Skeletal muscle tissue (tissue), 4 donors: ENCODE measurements around the gene GSPT2. TPM values are rescaled to one million over a fixed set of nuclear protein-coding genes. Genes with fewer than 3 reads are reported as not detected.

Experiments
- H3K27ac ChIP-seq: one replicate; pipeline ENCODE4 v1.7.0; 2013; ENCODE audit warnings: mild to moderate bottlenecking, low read depth, low read length, inconsistent platforms
- H3K27me3 ChIP-seq, 3 donors: one replicate each; pipeline ENCODE4 v1.7.0; 2013; ENCODE audit warnings: low read length in 3 of 3; ENCODE audit not compliant: control insufficient read depth in 3 of 3, insufficient read depth in 3 of 3
- H3K36me3 ChIP-seq, 3 donors: one replicate each; pipeline ENCODE4 v1.7.0; 2013; ENCODE audit warnings: low read length in 3 of 3; ENCODE audit not compliant: control insufficient read depth in 3 of 3, insufficient read depth in 3 of 3
- H3K4me1 ChIP-seq, 3 donors: one replicate each; pipeline ENCODE4 v1.7.0; 2013; ENCODE audit warnings: low read length in 3 of 3, mild to moderate bottlenecking in 3 of 3; ENCODE audit not compliant: control insufficient read depth in 3 of 3, insufficient read depth in 3 of 3
- H3K4me3 ChIP-seq, 3 donors: one replicate each; pipeline ENCODE4 v1.7.0; 2013; ENCODE audit warnings: low read length in 3 of 3
- H3K9ac ChIP-seq, 3 donors: one replicate each; pipeline ENCODE4 v1.7.0; 2013; ENCODE audit warnings: low read length in 3 of 3, mild to moderate bottlenecking in 3 of 3, moderate library complexity in 2 of 3, low read depth in 1 of 3
- H3K9me3 ChIP-seq, 3 donors: one replicate each; pipeline ENCODE4 v1.7.0; 2013; ENCODE audit warnings: low read length in 3 of 3; ENCODE audit not compliant: control insufficient read depth in 3 of 3
- total RNA-seq: library from RNA; depleted of rRNA; stranded (reverse); fragments of >200 nt; gene quantifications from one replicate; pipeline ENCODE4 v1.2.3, GENCODE V29; 2014
- donor health status: Osteomylitis.

GSPT2 gene
- total RNA-seq, 1 donor from 2014 or later, result 5.2 TPM

DNA sequence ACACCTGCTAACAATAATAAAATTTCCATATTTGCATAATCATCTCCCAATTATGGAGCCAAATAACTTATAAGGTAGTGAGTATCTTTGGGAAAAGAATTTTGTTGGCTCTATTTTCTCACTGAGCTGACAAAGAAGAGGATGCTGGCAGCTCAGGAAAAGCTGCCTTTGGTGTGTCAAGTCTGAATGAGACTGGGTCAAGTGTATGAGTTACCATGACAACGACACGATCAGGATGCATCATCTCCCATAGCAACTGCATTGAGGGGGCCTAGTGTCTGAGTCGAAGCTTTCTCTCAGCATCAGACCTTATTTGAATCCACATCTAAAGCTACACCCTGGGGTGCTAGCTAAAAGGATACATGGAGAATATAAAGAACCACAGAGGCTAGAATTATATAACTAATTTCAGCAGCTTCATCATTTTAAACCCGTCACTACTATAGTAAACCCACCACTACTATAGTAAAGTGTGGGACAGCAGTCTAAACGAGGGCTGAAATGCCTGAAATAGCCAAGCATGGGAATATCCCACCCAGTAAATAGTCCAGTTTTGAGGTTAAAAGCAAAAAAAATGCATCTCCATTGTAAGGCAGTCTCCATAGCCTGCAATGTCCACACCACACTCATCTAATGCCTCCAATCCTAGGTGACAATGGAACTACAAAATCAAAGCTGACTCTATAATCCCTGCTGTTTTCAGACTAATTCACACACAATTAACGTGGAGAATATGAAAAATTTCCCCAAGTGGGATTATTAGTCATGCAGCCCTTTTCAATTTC lies 16.0 kb downstream of the GSPT2 start:
- Histone ChIP-seq H3K4me1 (no peaks in the 10 kb centered on the region), H3K9me3 (no peaks in the 10 kb centered on the region), H3K27ac (no peak overlapping the region), H3K36me3 (no peaks in the 10 kb centered on the region), H3K27me3 (peaks cover 0 to 5% (median 0%) of the 10 kb centered on the region in 3 donors), H3K9ac (no peak overlapping the region), H3K4me3 (no peak overlapping the region)

DNA sequence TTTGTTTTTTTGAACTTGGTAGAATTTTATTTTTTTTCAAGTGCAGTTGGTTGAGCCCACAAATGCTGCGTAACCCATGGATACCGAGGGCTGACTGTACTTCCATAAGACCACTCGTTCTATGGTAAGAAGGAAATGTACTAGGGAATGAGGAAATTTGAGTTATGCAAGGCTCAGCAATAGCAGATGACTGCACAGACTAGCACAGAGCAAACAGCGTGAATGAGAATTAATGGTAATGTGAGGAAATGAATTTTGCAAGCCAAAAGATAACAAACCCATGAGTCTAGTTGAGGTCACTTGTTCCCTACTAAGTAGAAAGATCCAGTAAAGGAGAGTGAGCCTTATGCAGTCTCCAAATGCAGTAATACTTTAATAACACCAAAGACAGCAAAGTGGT lies 17.4 kb downstream of the GSPT2 start:
- no peak overlapping the region for H3K9ac ChIP-seq
- H3K36me3 ChIP-seq, result no peaks in the 10 kb centered on the region
- no peaks in the 10 kb centered on the region for H3K4me1 ChIP-seq
- no peaks in the 10 kb centered on the region for H3K27me3 ChIP-seq
- H3K9me3 ChIP-seq, result peaks cover 0 to 3% (median 0%) of the 10 kb centered on the region in 3 donors
- no peak overlapping the region for H3K4me3 ChIP-seq
- H3K27ac ChIP-seq, result no peak overlapping the region

DNA sequence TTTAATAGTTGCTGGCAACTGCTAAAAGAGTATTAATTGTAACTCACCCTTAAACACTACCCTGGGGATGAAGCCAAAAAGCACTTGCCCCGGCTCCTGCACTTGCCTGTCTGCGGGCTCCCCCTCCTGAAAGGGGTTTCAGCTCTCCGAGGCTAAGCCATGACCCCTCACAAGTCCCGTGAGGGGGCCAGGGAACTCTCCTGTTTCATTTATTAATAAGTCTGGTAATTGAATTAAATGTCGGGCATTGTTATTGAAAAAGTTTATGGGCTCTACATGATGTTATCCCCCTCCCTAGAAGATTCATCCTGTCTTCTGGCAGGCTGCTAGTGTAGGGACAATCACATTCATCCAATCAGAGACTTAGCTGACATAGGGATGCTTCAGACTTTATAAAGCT lies 23.3 kb downstream of the GSPT2 start:
- Histone ChIP-seq H3K36me3 (no peaks in the 10 kb centered on the region), H3K27me3 (no peaks in the 10 kb centered on the region), H3K4me1 (no peaks in the 10 kb centered on the region), H3K27ac (no peak overlapping the region), H3K9ac (no peak overlapping the region), H3K4me3 (no peak overlapping the region), H3K9me3 (peaks cover 0 to 3% (median 0%) of the 10 kb centered on the region in 3 donors)

DNA sequence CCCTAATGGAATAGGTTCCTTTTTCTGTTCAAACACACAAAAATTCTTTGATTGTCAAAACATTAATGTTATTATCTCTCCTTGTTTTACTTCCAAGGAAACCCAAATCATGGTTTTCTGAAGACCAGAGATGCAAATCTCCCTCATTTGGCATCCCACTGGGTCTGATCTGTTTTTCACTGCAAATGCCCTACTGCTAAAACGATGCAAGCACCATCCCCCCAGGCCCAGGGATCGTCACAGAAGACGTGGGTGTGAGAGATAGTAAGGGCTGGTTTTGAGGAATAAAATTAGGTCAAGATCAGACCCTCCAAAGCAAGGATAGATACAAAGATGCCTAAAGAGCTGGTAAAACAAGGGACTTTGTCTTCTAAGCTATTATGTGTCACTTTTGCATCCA lies 33.6 kb downstream of the GSPT2 start:
- H3K27ac ChIP-seq, result no peak overlapping the region
- H3K27me3 ChIP-seq, result peaks cover 0 to 8% (median 0%) of the 10 kb centered on the region in 3 donors
- H3K4me3 ChIP-seq, result no peak overlapping the region
- no peaks in the 10 kb centered on the region for H3K9me3 ChIP-seq
- no peaks in the 10 kb centered on the region for H3K4me1 ChIP-seq
- H3K9ac ChIP-seq, result no peak overlapping the region
- no peaks in the 10 kb centered on the region for H3K36me3 ChIP-seq

DNA sequence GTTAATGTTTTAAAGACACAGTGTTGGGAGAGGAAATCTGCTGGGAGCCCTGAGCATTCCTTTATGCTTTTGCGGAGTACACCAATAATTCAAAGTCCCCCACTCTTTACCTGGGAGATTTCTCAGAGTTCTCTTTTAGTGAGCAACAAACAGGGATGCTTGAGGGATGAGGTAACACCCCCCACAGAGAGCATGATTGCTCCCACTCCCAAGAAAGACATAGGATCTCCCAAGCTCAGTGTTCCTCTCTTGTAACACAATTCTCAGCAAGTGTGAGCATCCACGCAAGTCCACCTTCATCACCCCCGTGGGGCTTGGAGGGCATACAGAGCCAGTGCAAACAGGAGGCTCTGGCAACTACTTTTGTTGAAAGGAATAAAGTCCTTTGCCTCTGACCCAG lies 36.1 kb downstream of the GSPT2 start:
- H3K9me3 ChIP-seq, result no peaks in the 10 kb centered on the region
- H3K36me3 ChIP-seq, result no peaks in the 10 kb centered on the region
- peaks cover 0 to 8% (median 0%) of the 10 kb centered on the region in 3 donors for H3K27me3 ChIP-seq
- H3K27ac ChIP-seq, result no peak overlapping the region
- no peak overlapping the region for H3K4me3 ChIP-seq
- no peaks in the 10 kb centered on the region for H3K4me1 ChIP-seq
- H3K9ac ChIP-seq, result no peak overlapping the region

DNA sequence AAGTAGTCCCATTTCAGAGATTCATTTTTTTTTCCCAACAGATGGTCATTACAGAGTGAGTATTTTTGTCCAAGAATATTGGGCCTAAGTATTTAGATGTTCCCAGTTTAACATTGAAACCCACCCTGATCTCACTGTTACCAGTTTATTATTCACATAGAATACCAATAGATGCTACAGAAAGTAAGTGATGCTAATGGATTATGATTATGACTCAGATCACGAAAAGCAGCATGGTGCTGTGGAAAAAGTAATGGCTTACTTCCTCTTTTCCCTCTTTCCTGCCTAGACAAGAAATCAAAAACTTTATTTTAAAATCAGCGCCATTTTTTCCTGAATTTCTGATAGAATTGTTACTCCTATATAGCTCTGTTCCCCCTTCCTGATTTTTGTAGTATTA lies 51.9 kb downstream of the GSPT2 start:
- no peak overlapping the region for H3K9ac ChIP-seq
- H3K27ac ChIP-seq, result no peak overlapping the region
- no peaks in the 10 kb centered on the region for H3K27me3 ChIP-seq
- no peak overlapping the region for H3K4me3 ChIP-seq
- H3K9me3 ChIP-seq, result no peaks in the 10 kb centered on the region
- H3K4me1 ChIP-seq, result no peaks in the 10 kb centered on the region
- H3K36me3 ChIP-seq, result no peaks in the 10 kb centered on the region

Other genes with a start within 250 kb of the GSPT2 start
- gene NUDT11, start 246.8 kb upstream of the GSPT2 start, total RNA-seq, result 3.7 TPM
- not detected for gene CENPVL3, start 124.5 kb upstream of the GSPT2 start, total RNA-seq
- not detected for gene CENPVL2, start 60.6 kb upstream of the GSPT2 start, total RNA-seq
- gene CENPVL1, start 32.9 kb upstream of the GSPT2 start, total RNA-seq, result not detected
- gene MAGED1, start 150.2 kb downstream of the GSPT2 start, total RNA-seq, result 89.2 TPM